Neuronal stem cell (in vitro differentiated cells): Measurements from ENCODE around the gene SLC9A9.

ENCODE experiments used
- DNase-seq: peaks from one replicate; pipeline ENCODE4 v3.0.0-alpha.2; 2013; ENCODE audit warnings: low spot score
- H2AFZ ChIP-seq: one replicate; pipeline ENCODE4 v1.6.1; 2013; ENCODE audit warnings: mild to moderate bottlenecking, low read length, inconsistent platforms
- H2AK5ac ChIP-seq: 2 replicates; pipeline ENCODE4 v1.6.1; 2013; ENCODE audit warnings: low read depth, mild to moderate bottlenecking, inconsistent platforms, low read length, moderate library complexity, mixed read lengths
- H2BK120ac ChIP-seq: 2 replicates; pipeline ENCODE4 v1.6.1; 2013; ENCODE audit warnings: low read depth, mild to moderate bottlenecking, inconsistent platforms, low read length, moderate library complexity, mixed read lengths
- H2BK12ac ChIP-seq: one replicate; pipeline ENCODE4 v1.6.1; 2013; ENCODE audit warnings: low read length, inconsistent platforms
- H2BK15ac ChIP-seq: 2 replicates; pipeline ENCODE4 v1.6.1; 2013; ENCODE audit warnings: mild to moderate bottlenecking, low read length, inconsistent platforms, mixed read lengths
- H2BK5ac ChIP-seq: one replicate; pipeline ENCODE4 v1.6.1; 2013; ENCODE audit warnings: inconsistent platforms, mild to moderate bottlenecking, low read length, moderate library complexity
- H3K14ac ChIP-seq: one replicate; pipeline ENCODE4 v1.6.1; 2013; ENCODE audit warnings: low read length, inconsistent platforms
- H3K18ac ChIP-seq: 2 replicates; pipeline ENCODE4 v1.6.1; 2013; ENCODE audit warnings: low read length, inconsistent platforms
- H3K23ac ChIP-seq: 2 replicates; pipeline ENCODE4 v1.6.1; 2013; ENCODE audit warnings: low read depth, mild to moderate bottlenecking, mixed read lengths, low read length, inconsistent platforms; ENCODE audit not compliant: poor library complexity
- H3K27ac ChIP-seq: replicated peaks from 3 replicates; pipeline ENCODE4 v1.5.1; 2013; ENCODE audit warnings: low read length, inconsistent platforms
- H3K27me3 ChIP-seq, 3 experiments: 2 replicates each; pipeline ENCODE4 v1.6.1; 2013; ENCODE audit warnings: low read length in 3 of 3, mild to moderate bottlenecking in 2 of 3, inconsistent platforms in 1 of 3, low read depth in 1 of 3, mixed read lengths in 1 of 3, moderate library complexity in 1 of 3; ENCODE audit not compliant: control insufficient read depth in 3 of 3, insufficient read depth in 3 of 3
- H3K36me3 ChIP-seq, 2 donors: replicated peaks in 1 of 2; 2 replicates each; pipeline ENCODE4 v1.6.1; 2013; ENCODE audit warnings: low read length in 2 of 2; ENCODE audit not compliant: control insufficient read depth in 2 of 2, insufficient read depth in 2 of 2
- H3K4ac ChIP-seq: 2 replicates; pipeline ENCODE4 v1.6.1; 2013; ENCODE audit warnings: inconsistent platforms, mild to moderate bottlenecking, low read length, moderate library complexity
- H3K4me1 ChIP-seq, 2 donors: 1 replicate in 1 of 2; 2 replicates in 1 of 2; pipeline ENCODE4 v1.6.1; 2013; ENCODE audit warnings: low read length in 2 of 2, low read depth in 1 of 2; ENCODE audit not compliant: control insufficient read depth in 2 of 2, insufficient read depth in 1 of 2
- H3K4me2 ChIP-seq: one replicate; pipeline ENCODE4 v1.6.1; 2013; ENCODE audit warnings: mild to moderate bottlenecking, low read length, inconsistent platforms; ENCODE audit not compliant: insufficient read depth, poor library complexity, severe bottlenecking
- H3K4me3 ChIP-seq, 2 donors: 2 replicates each; pipeline ENCODE4 v1.5.1; 2013; ENCODE audit warnings: low read length in 2 of 2, mild to moderate bottlenecking in 2 of 2, inconsistent platforms in 1 of 2, moderate library complexity in 1 of 2
- H3K79me1 ChIP-seq: one replicate; pipeline ENCODE4 v1.6.1; 2013; ENCODE audit warnings: low read depth, mild to moderate bottlenecking, inconsistent platforms, low read length, moderate library complexity
- H3K9ac ChIP-seq: one replicate; pipeline ENCODE4 v1.6.1; 2013; ENCODE audit warnings: mild to moderate bottlenecking, low read depth, low read length, inconsistent platforms; ENCODE audit not compliant: poor library complexity
- H3K9me3 ChIP-seq, 2 donors: replicated peaks in 1 of 2; 2 replicates each; pipeline versions ENCODE3 to v1.6.1; 2013; ENCODE audit warnings: low read length in 2 of 2, mild to moderate bottlenecking in 2 of 2, inconsistent platforms in 1 of 2, low read depth in 1 of 2, mixed read lengths in 1 of 2, moderate library complexity in 1 of 2; ENCODE audit not compliant: control insufficient read depth in 2 of 2, insufficient read depth in 1 of 2
- H4K8ac ChIP-seq: one replicate; pipeline ENCODE4 v1.6.1; 2013; ENCODE audit warnings: low read depth, mild to moderate bottlenecking, inconsistent platforms, low read length, moderate library complexity
- H4K91ac ChIP-seq: one replicate; pipeline ENCODE4 v1.6.1; 2013; ENCODE audit warnings: low read length, low read depth, mild to moderate bottlenecking, inconsistent platforms; ENCODE audit not compliant: poor library complexity
- WGBS, 2 donors: extraction: QIAGEN DNeasy Blood & Tissue Kit; methylation state at CpG; one replicate each; pipeline ENCODE4 v1.1.7; 2013; ENCODE audit warnings: missing lambda C conversion rate in 2 of 2, mixed read lengths in 1 of 2; ENCODE audit not compliant: insufficient read length in 2 of 2, insufficient replicate concordance in 1 of 2; ENCODE audit errors: extremely low coverage in 2 of 2; 5-methylcytosine and 5-hydroxymethylcytosine counted together

The SLC9A9 gene

GRCh38 chr3:143612541-143612940 lies 235.7 kb downstream of the SLC9A9 start:
- Histone ChIP-seq H4K91ac (no peak overlapping the region), H2BK15ac (no peak overlapping the region), H3K4me3 (no peak overlapping the region), H3K9me3 (no peaks in the 10 kb centered on the region), H3K4ac (no peak overlapping the region), H3K79me1 (no peaks in the 10 kb centered on the region), H2AK5ac (no peak overlapping the region), H2BK5ac (no peak overlapping the region), H3K27ac (no peak overlapping the region), H3K18ac (no peak overlapping the region), H3K36me3 (no peaks in the 10 kb centered on the region), H2BK120ac (no peak overlapping the region), H3K4me2 (no peak overlapping the region), H2BK12ac (no peak overlapping the region), H3K14ac (no peak overlapping the region), H3K4me1 (no peaks in the 10 kb centered on the region), H3K27me3 (no peaks in the 10 kb centered on the region), H2AFZ (no peak overlapping the region), H4K8ac (no peak overlapping the region), H3K9ac (no peak overlapping the region), H3K23ac (no peak overlapping the region)
- no peak for DNase-seq
- WGBS, 2 donors, result no CpG with 5 or more reads among the region's 2 CpGs

- Histone ChIP-seq H3K4me3 (no peak overlapping the region), H3K18ac (no peak overlapping the region), H3K9me3 (no peaks in the 10 kb centered on the region), H3K23ac (no peak overlapping the region), H4K8ac (no peak overlapping the region), H2AK5ac (no peak overlapping the region), H3K79me1 (no peaks in the 10 kb centered on the region), H2BK12ac (no peak overlapping the region), H3K27me3 (no peaks in the 10 kb centered on the region), H3K27ac (no peak overlapping the region), H2BK5ac (no peak overlapping the region), H3K14ac (no peak overlapping the region), H3K4me1 (no peaks in the 10 kb centered on the region), H3K4me2 (no peak overlapping the region), H4K91ac (no peak overlapping the region), H3K9ac (no peak overlapping the region), H2AFZ (no peak overlapping the region), H2BK120ac (no peak overlapping the region), H3K4ac (no peak overlapping the region), H2BK15ac (no peak overlapping the region), H3K36me3 (no peaks in the 10 kb centered on the region)
- DNase-seq, result no peak
- no CpG with 5 or more reads among the region's 5 CpGs for WGBS, 2 donors
Observed at GRCh38 chr3:143608966-143609365, 239.3 kb downstream of the SLC9A9 start.

- Histone ChIP-seq H3K4ac (no peak overlapping the region), H3K4me3 (no peak overlapping the region), H2BK120ac (no peak overlapping the region), H2BK12ac (no peak overlapping the region), H3K4me1 (peaks cover 0 to 2% of the 10 kb centered on the region in 2 donors), H2BK5ac (no peak overlapping the region), H3K27ac (no peak overlapping the region), H3K36me3 (no peaks in the 10 kb centered on the region), H3K9me3 (no peaks in the 10 kb centered on the region), H4K8ac (no peak overlapping the region), H3K23ac (no peak overlapping the region), H3K14ac (no peak overlapping the region), H3K27me3 (no peaks in the 10 kb centered on the region), H3K18ac (no peak overlapping the region), H3K79me1 (no peaks in the 10 kb centered on the region), H2AFZ (peak overlapping the region; percentile 20), H2BK15ac (no peak overlapping the region), H2AK5ac (no peak overlapping the region), H3K4me2 (no peak overlapping the region), H3K9ac (no peak overlapping the region), H4K91ac (no peak overlapping the region)
- no peak for DNase-seq
- no CpG with 5 or more reads among the region's 3 CpGs for WGBS, 2 donors
Observed at GRCh38 chr3:143605233-143605950, 242.9 kb downstream of the SLC9A9 start.

- Histone ChIP-seq H3K79me1 (no peaks in the 10 kb centered on the region), H3K27me3 (no peaks in the 10 kb centered on the region), H2BK5ac (no peak overlapping the region), H4K8ac (no peak overlapping the region), H2BK15ac (no peak overlapping the region), H3K9me3 (no peaks in the 10 kb centered on the region), H3K36me3 (no peaks in the 10 kb centered on the region), H3K18ac (no peak overlapping the region), H2AFZ (peak overlapping the region; percentile 20), H4K91ac (no peak overlapping the region), H3K23ac (no peak overlapping the region), H3K4me1 (peaks cover 0 to 2% of the 10 kb centered on the region in 2 donors), H2AK5ac (no peak overlapping the region), H3K14ac (no peak overlapping the region), H3K9ac (no peak overlapping the region), H3K4me3 (no peak overlapping the region), H2BK120ac (no peak overlapping the region), H3K4me2 (no peak overlapping the region), H3K27ac (no peak overlapping the region), H3K4ac (no peak overlapping the region), H2BK12ac (no peak overlapping the region)
- WGBS, 2 donors, result no CpG with 5 or more reads among the region's 5 CpGs
- no peak for DNase-seq
Observed at GRCh38 chr3:143604402-143605185, 243.7 kb downstream of the SLC9A9 start.
